NCI-H1048 (cell line): Measurements from ENCODE around the gene TNK1.

Experiments
- DNase-seq: peaks from one replicate; lab custom pipeline; 2025; lab: John Stamatoyannopoulos, UW

Gene TNK1

DNA sequence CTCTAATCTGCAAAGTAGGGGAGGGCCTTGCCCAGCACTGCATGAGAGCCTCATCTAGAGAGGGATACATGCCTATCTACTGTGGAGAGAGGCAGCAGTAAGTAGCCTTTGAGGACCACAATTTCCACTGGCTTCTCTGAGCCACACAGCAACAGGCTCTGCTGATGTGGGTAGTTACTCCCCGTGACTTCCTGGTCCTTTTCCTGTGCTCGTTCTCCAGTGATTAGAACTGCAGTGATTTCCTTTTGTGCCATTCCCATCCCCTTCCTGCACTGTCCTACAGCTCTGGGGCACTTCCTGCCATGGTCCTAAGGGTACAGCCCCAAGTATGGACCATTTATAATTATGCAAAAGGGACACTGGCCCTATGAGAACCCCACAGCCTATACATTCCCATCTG, 10.4 kb downstream of the TNK1 start:
- DNase-seq, result no peak

DNA sequence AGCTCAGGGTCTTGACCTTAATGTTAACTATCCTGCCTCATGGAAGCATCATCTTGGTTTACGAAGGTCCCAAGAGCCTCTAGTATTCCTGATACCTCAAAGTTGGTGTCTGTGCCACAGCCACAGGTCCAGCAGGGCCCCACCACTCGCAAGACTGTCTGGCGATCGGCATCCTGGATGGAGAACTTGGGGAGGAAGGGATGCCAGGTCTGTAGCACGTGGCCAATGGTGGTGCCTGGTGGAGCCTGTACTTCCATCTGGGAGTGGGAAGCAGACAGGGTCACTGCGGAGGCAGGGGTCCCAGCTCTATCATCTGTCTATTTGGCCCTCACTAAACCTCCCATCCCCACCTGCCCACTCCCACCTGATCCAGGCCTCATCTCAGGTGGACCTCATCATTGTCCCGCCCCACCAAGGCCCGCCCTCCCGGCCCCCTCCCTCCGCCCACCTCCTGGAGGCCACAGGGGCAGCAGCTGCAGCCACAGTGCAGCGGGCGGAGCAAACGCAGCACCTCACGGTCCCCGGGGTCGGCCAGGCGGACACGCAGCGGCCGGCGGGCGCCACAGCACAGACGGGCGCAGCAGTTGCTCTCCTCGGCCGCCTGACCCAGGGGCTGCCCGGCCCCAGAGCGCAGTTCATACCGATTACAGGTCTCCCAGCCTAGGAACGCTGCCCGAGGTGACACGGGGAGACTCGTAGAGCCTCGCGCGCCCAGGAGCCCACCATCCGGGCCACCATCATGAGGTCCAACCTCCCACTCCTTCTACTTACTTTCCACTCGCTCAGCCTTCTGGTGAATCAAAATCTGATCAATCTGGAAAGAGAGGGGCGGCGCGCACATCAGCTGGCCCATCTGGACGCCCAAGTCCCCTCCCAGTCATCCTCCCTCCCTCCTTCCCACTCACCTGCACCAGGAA, 12.1 kb downstream of the TNK1 start:
- no peak for DNase-seq

GRCh38 chr17:7393613-7394451, 12.9 kb downstream of the TNK1 start:
- DNase-seq, result no peak

DNA sequence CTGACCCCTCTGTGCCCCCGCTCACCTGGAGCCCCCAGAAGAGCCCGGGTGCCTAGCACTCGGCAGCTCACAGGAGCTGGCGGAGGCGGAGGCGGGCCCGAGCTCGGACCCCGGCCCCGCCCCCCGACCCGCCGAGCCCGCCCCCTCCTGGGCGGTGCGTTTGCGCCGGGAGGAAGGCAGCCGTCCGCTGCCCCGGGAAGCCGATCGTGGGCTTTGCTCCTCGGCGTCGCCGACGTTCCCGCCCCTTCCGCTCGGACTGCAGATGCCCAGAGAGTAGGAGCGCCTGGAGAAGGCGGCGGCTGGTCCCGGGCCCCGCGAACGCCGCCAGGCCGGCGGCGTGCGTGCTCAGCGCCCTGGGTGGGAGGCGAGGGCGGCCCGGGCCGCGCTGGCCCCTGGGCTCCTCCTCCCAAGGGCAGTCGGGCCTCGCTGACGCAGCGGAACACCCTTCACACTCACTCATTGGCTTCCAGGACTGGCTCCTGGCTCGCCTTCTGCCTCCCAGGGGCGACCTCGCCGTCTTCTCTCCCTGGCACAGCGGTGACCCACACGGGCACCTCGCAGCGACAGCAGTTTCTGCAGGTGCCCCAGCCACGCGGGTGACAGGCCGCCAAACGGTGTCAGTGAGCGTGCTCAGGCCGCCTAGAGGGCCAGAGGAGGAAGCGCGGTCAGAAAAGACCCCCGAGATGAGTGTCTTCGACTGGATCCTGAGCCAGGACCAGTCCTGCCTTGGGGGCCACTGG, 13.7 kb downstream of the TNK1 start, which contains the start of gene PLSCR3:
TSS of gene PLSCR3 (minus strand) at position 74 of the 740 bp plus-strand sequence. CDS start 415 bp downstream, outside the sequence.
- no peak for DNase-seq

DNA sequence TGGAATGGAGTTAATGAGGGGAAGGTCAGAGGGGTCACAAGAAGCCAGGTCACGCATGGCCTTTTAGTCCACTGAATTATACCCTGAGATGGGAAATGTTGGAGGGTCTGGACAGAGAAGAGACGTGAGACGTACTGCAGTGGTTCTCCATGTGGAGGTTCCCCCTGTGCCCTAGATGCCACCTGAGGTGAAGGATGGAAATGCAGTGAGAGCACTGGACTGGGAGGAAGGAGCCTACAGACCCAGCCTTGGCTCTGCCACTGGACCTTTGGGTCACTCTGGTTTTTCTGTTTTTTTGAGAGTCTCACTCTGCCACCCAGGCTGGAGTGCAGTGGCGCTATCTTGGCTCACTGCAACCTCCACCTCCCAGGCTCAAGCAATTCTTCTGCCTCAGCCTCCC, 15.3 kb downstream of the TNK1 start:
- no peak for DNase-seq

DNA sequence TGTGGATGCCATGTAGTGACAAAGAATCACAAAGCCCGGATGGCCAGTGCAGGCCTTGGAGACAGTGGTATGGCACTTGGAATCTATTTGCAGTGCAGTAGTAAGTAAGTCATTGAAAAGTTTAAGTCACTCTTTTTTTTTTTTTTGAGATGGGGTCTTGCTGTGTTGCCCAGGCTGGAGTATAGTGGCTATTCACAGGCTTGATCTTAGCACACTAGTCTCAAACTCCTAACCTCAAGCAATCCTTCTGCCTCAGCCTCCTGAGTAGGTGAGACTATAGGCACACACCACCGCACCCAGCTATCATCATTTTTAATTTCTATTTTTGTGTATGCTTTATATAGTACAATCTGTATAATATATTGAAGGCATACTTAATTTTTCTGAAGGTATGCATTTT, 17.7 kb downstream of the TNK1 start:
- no peak for DNase-seq

GRCh38 chr17:7403043-7403726, 22.3 kb downstream of the TNK1 start:
- DNase-seq, result no peak

GRCh38 chr17:7403727-7403976, 22.8 kb downstream of the TNK1 start:
- DNase-seq, result no peak

DNA sequence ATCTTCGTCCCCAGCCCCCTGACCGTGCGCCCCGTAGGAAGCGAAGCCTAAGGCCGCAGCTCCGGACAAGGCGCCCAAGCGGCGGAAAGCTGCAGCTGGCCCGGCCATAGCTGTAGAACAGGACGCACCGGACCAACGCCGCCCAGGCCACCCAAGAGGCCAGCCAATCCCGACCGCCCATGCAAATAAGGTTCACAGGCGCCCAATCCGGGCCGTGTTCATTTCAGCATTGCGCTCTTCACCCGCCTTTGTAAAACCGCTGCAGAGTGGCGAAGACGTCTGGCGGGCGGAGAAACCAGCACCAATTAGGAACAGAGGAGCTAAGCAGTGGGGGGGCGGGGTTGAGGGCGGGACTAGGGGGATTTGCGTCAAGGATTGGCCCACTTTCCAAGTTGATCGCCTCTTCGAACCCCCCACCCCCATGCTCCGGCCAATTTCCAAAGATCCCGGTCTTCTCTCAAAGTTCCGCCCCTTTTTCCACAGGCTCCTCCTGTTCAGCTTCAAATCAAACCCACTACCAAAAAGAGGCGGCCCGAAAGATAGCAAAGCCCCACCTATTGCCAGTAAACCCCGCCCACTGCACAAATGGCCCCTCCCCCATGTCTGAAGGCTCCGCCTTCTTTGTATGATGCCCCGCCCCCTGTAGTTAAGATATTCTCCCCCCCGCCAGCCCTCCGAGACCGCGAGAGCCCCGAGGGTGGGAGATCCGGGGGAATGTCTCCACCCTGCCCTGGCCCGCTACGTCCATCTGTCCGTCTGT, 23.3 kb downstream of the TNK1 start, which contains the start of gene TMEM256:
TSS of gene TMEM256 (minus strand) at position 121 of the 760 bp plus-strand sequence. CDS start at position 108, 13 bp downstream.
- DNase-seq, result peak; percentile 96

DNA sequence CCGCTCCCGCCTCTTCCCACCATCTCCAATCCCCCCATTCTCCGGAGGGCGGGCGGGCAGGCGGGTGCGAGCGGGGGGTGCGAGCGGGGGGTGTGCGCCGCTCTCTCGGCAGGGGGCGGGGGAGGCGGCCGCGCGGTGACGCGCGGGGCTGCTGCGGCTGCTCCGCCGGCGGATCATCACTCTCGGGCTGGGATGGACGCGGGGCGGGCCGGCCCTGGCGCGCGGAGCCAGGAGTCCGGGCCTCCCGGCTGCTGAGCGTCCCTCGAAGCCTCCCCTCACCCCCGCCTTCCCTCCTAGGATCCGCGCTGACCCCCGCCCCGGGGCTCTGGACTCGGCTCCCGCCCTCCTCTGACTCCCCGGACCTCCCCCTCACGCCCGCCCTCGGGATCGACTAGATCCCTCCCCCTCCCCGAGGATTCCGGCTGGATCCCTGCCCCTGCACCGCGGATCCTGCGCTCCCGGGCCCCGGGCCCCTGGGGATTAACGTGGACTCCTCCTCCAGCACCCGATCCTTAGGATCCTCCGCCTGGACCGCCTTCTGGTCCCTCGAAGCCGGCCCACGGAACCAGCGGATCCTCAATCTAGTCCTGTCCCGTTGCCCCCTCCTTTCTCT, 24.0 kb downstream of the TNK1 start:
- peak; percentile 57 for DNase-seq

DNA sequence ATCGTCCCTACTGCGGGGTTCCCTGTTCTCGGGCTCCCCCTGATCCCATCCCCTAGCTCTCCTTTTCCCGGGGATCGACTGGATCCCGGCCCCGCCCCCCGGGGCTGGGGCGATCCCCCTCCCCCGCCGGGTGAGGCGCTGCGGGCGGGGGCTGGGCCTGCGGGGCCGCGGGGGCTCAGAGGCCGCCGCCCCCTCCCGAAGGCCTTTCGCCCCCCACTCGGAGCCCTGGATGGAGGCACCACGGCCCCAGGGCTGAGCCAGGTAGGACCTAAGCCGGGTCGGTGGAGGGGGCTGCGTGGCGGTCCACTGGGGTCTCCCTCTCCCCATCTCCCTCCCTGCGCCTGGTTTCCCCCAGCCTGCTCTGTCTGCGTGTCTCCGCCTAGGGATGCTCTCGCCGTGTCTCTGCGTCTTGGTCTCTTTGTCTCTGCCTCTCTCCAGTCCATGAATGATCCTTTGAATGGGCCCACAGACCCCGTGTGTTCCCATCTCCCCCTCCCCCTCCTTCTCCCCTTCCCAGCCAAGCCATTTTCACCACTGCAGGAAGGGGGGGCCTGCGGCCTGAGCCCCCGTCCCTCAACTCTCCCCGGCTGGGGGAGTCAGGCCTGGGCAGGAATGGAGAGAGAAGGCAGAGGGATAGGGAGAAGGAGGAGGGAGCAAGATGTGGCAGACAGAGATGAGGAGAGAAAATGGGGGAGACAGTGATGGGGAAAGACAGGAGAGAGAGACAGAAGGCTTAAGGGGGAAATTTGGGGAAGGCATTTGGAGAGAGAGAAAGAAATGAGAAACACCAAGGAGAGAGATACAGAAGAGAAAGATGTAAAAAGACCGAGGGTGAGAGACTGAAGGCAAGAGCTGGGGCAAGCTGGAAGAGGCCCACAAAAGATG, 24.7 kb downstream of the TNK1 start:
- no peak for DNase-seq

DNA sequence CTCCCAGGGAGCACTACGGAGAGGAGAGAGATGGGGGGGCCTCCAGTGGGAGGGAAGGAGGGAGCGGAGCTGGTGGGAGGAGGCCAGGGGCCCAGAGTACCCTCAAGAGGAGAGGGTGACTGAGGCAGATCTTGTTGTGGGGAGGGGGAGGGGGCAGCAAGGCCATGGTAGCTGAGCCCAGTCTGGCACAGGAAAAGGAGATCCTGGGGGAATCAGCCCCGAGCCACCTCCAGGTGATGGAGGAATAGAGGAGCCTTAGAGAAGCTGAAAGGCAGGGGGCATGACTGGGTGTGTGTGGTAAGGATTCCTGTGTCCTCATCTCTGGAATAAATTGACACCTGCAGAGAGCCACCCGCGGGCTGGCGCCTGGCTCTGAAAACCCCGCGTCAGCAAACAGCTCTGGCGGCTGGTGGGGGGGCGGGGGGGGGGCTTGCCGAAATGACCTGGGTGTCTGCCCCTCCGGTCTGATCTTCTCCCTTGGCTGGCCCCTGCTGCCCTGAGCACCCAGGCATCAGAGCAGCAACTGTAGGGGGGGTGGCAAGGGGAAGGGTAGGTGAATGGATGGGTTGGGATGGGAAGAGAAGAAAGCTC, 25.4 kb downstream of the TNK1 start:
- no peak for DNase-seq

- DNase-seq, result no peak
Observed at GRCh38 chr17:7407082-7407481, 26.2 kb downstream of the TNK1 start.

GRCh38 chr17:7407485-7408251, 26.8 kb downstream of the TNK1 start, which contains the start of gene NLGN2:
NLGN2 (plus strand) TSS chr17:7407845; CDS start chr17:7408256, 411 bp downstream.
- no peak for DNase-seq

- no peak for DNase-seq
Observed at GRCh38 chr17:7408252-7408727, 27.4 kb downstream of the TNK1 start.

- DNase-seq, result no peak
Observed at GRCh38 chr17:7408863-7409262, 28.0 kb downstream of the TNK1 start.

- DNase-seq, result no peak
Observed at GRCh38 chr17:7409716-7410115, 28.8 kb downstream of the TNK1 start.
